Gastrocnemius medialis (tissue), 4 donors: ENCODE measurements around the gene UTP14C. TPM values are rescaled to one million over a fixed set of nuclear protein-coding genes. Genes with fewer than 3 reads are reported as not detected.

Experiments
- ATAC-seq, 2 donors: fragments of 150-250 bp; one replicate each; pipeline ENCODE4 v1.9.1; 2016
- DNase-seq, 2 donors: peaks; one replicate each; pipeline ENCODE4 v3.0.0-alpha.2; 2019
- H3K27ac ChIP-seq, 4 donors: fragments of 200-600 bp; sonication (generic); 1 replicate in 1 of 4; 2 replicates in 3 of 4; pipeline ENCODE4 v1.5.1; 2016 to 2018; ENCODE audit warnings: mild to moderate bottlenecking in 2 of 4, moderate library complexity in 1 of 4
- H3K27me3 ChIP-seq, 3 donors: fragments of 200-600 bp; sonication (generic) in 2 of 3; 1 replicate in 1 of 3; 2 replicates in 2 of 3; pipeline versions ENCODE4 v1.5.1 to v1.6.0; 2016 to 2019; ENCODE audit warnings: mild to moderate bottlenecking in 1 of 3, moderate library complexity in 1 of 3
- H3K36me3 ChIP-seq, 2 donors: fragments of 200-600 bp; sonication (generic) in 1 of 2; one replicate each; pipeline ENCODE4 v1.5.1; 2017 to 2018
- H3K4me1 ChIP-seq, 2 donors: fragments of 200-600 bp; sonication (generic) in 1 of 2; one replicate each; pipeline ENCODE4 v1.5.1; 2016 to 2017; ENCODE audit warnings: mild to moderate bottlenecking in 2 of 2
- H3K4me3 ChIP-seq, 4 donors: fragments of 200-600 bp; sonication (generic) in 3 of 4; 1 replicate in 1 of 4; 2 replicates in 3 of 4; pipeline ENCODE4 v1.5.1; 2016 to 2019; ENCODE audit warnings: mild to moderate bottlenecking in 2 of 4
- H3K9me3 ChIP-seq, 3 donors: fragments of 200-600 bp; sonication (generic) in 2 of 3; 1 replicate in 1 of 3; 2 replicates in 2 of 3; pipeline ENCODE4 v1.5.1; 2016 to 2019
- POLR2A ChIP-seq, 2 donors: fragments of 450-650 bp; IDR thresholded peaks; one replicate each; pipeline ENCODE4 v1.6.1; 2017; ENCODE audit warnings: antibody characterized with exemption in 2 of 2, mild to moderate bottlenecking in 2 of 2, moderate library complexity in 2 of 2
- in situ Hi-C, 4 donors: fragments of 200-750 bp; cut with MboI; loops; one replicate each; pipeline versions ENCODE4 v1.15.0 to v1.8.0; 2017; ENCODE audit warnings: low sequenced_read_pairs in 4 of 4
- intact Hi-C: fragments of 100-400 bp; cut with DNase I; formaldehyde crosslinking; loops from one replicate; pipeline ENCODE4 v1.15.1; 2023; ENCODE audit warnings: low total_unique reads
- total RNA-seq, 4 donors: library from RNA; depleted of rRNA; stranded (reverse); fragments of >200 nt; gene quantifications; one replicate each; pipeline versions ENCODE4 v1.1.0 to v1.2.3, GENCODE V29; 2016
- TF ChIP-seq, protein P1 (sequence below), 5 experiments: fragments of 450-650 bp in 3 of 5; fragments of 200-600 bp in 2 of 5; sonication (generic) in 2 of 5; IDR thresholded peaks in 4 of 5; conservative IDR thresholded peaks in 1 of 5; 1 replicate in 4 of 5; 2 replicates in 1 of 5; pipeline ENCODE4 v1.5.1; 2016 to 2019; ENCODE audit warnings: antibody characterized with exemption in 5 of 5, mild to moderate bottlenecking in 3 of 5, moderate library complexity in 3 of 5

Gene UTP14C
- total RNA-seq, 4 donors from 2014 or later, result 8.1 to 11.4 (median 9.5) TPM

GRCh38 chr13:52004511-52005170 is 19.9 kb upstream of the UTP14C start:
- DNase-seq, result no peak
- Histone ChIP-seq H3K9me3 (no peaks in the 10 kb centered on the region), H3K27me3 (no peaks in the 10 kb centered on the region), H3K36me3 (no peaks in the 10 kb centered on the region), H3K4me1 (peaks cover 3 to 14% of the 10 kb centered on the region in 2 donors), H3K27ac (no peak overlapping the region), H3K4me3 (no peak overlapping the region)
- intact Hi-C loops (no loop called here), in situ Hi-C loops (loop anchor here (10.0 to 25.0 kb wide), 5 partner anchors 120 to 458 kb away; partner anchors contain the start of genes CKAP2 (in 2 of the 4), VPS36 (in 2 of the 4), DHRS12 (in 1 of the 4) and NEK5 (in 1 of the 4))
- no peak for TF ChIP-seq POLR2A (IDR thresholded peaks at IDR 0.05)
- TF ChIP-seq, protein P1, sequence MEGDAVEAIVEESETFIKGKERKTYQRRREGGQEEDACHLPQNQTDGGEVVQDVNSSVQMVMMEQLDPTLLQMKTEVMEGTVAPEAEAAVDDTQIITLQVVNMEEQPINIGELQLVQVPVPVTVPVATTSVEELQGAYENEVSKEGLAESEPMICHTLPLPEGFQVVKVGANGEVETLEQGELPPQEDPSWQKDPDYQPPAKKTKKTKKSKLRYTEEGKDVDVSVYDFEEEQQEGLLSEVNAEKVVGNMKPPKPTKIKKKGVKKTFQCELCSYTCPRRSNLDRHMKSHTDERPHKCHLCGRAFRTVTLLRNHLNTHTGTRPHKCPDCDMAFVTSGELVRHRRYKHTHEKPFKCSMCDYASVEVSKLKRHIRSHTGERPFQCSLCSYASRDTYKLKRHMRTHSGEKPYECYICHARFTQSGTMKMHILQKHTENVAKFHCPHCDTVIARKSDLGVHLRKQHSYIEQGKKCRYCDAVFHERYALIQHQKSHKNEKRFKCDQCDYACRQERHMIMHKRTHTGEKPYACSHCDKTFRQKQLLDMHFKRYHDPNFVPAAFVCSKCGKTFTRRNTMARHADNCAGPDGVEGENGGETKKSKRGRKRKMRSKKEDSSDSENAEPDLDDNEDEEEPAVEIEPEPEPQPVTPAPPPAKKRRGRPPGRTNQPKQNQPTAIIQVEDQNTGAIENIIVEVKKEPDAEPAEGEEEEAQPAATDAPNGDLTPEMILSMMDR (IDR thresholded peaks at IDR 0.05 in 4 of 5, conservative IDR thresholded peaks at IDR 0.05 in 1 of 5), result no peak
- ATAC-seq, result no peak

- no peak for DNase-seq
- TF ChIP-seq, protein P1 (IDR thresholded peaks at IDR 0.05 in 4 of 5, conservative IDR thresholded peaks at IDR 0.05 in 1 of 5), result no peak
- no peak for TF ChIP-seq POLR2A (IDR thresholded peaks at IDR 0.05)
- in situ Hi-C loops, result loop anchor here (10.0 to 25.0 kb wide), 5 partner anchors 119 to 456 kb away; partner anchors contain the start of genes CKAP2 (in 2 of the 4), VPS36 (in 2 of the 4), DHRS12 (in 1 of the 4) and NEK5 (in 1 of the 4)
Measured at GRCh38 chr13:52005841-52006522, 18.5 kb upstream of the UTP14C start.

DNA sequence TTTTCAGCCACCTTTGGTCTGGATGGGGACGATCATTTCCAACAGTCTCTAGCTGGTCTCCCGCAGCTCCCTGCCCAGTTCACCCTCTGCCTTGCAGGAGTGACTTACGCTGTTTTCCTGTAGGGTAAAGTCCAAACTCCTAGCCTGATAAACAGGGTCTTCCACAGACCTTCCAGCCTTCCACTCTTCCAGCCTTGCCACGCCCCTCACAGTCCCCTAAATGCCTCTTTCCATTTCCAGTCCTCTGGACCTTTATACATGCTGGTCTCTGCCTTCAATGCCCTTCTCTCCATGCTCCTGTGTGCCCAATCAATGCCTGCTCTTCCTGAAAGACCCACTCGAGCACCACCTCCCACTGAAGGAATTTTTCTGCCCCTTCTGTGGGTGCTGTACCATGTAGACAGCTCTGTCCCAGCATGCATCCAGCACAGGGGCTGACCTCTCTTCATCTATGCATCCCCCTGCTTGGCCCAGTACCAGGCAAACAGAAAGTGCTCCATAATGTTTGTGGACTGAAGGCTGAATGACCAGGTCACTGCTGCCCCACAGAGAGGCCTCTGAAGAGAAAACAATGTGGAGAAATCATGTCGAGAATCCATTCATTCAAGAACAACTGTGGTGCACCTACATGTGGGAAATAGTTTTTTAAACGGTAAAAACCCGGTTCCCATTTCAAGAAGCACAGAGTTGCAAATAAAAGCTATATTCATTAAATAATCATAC is 17.8 kb upstream of the UTP14C start:
- no peaks in the 10 kb centered on the region for H3K27me3 ChIP-seq
- no peak overlapping the region for H3K27ac ChIP-seq
- H3K36me3 ChIP-seq, result no peaks in the 10 kb centered on the region
- no peaks in the 10 kb centered on the region for H3K9me3 ChIP-seq
- intact Hi-C loops, result no loop called here
- ATAC-seq, result no peak
- no peak overlapping the region for H3K4me3 ChIP-seq
- TF ChIP-seq, protein P1 (IDR thresholded peaks at IDR 0.05 in 4 of 5, conservative IDR thresholded peaks at IDR 0.05 in 1 of 5), result no peak
- no peak for TF ChIP-seq POLR2A (IDR thresholded peaks at IDR 0.05)
- peaks cover 17% of the 10 kb centered on the region in 2 donors for H3K4me1 ChIP-seq
- no peak for DNase-seq
- in situ Hi-C loops, result loop anchor here (10.0 to 25.0 kb wide), 5 partner anchors 118 to 456 kb away; partner anchors contain the start of genes CKAP2 (in 2 of the 4), VPS36 (in 2 of the 4), DHRS12 (in 1 of the 4) and NEK5 (in 1 of the 4)

More at GRCh38 chr13:52005841-52006522, 18.5 kb upstream of the UTP14C start:
- no peak overlapping the region for H3K27ac ChIP-seq
- no peak overlapping the region for H3K4me3 ChIP-seq
- no peaks in the 10 kb centered on the region for H3K36me3 ChIP-seq
- intact Hi-C loops, result no loop called here
- H3K4me1 ChIP-seq, result peaks cover 14 to 15% of the 10 kb centered on the region in 2 donors
- no peaks in the 10 kb centered on the region for H3K27me3 ChIP-seq
- H3K9me3 ChIP-seq, result no peaks in the 10 kb centered on the region
- ATAC-seq, result no peak

GRCh38 chr13:52009946-52010345 is 14.5 kb upstream of the UTP14C start:
- TF ChIP-seq, protein P1 (IDR thresholded peaks at IDR 0.05 in 4 of 5, conservative IDR thresholded peaks at IDR 0.05 in 1 of 5), result no peak
- H3K36me3 ChIP-seq, result no peaks in the 10 kb centered on the region
- in situ Hi-C loops (loop anchor here (10.0 to 25.0 kb wide), 5 partner anchors 115 to 452 kb away; partner anchors contain the start of genes CKAP2 (in 2 of the 4), VPS36 (in 2 of the 4), DHRS12 (in 1 of the 4) and NEK5 (in 1 of the 4)), intact Hi-C loops (loop anchor here (5.0 to 10.0 kb wide), 4 partner anchors 198 to 645 kb away; partner anchors contain the start of genes INTS6, SUGT1 and VPS36)
- H3K9me3 ChIP-seq, result no peaks in the 10 kb centered on the region
- DNase-seq, result no peak
- no peak for ATAC-seq
- H3K4me3 ChIP-seq, result no peak overlapping the region
- no peaks in the 10 kb centered on the region for H3K27me3 ChIP-seq
- H3K27ac ChIP-seq, result no peak overlapping the region
- H3K4me1 ChIP-seq, result peaks cover 24 to 25% of the 10 kb centered on the region in 2 donors
